K562 (cell line): ENCODE measurements around the gene PTPRB. TPM values are rescaled to one million over a fixed set of nuclear protein-coding genes. Genes with fewer than 3 reads are reported as not detected.

Experiments
- ATF7 ChIP-seq: fragments of 450-650 bp; IDR thresholded peaks from 2 replicates; pipeline ENCODE4 v1.7.1; 2014; ENCODE audit warnings: mild to moderate bottlenecking, moderate library complexity
- CBX1 ChIP-seq: sonication (generic); IDR thresholded peaks from 2 replicates; pipeline ENCODE4 v1.6.1; 2016; ENCODE audit warnings: antibody characterized with exemption, low read depth, mild to moderate bottlenecking
- CEBPG ChIP-seq, 3 experiments: fragments of 200-800 bp in 1 of 3; sonication (Bioruptor generic) in 1 of 3; sonication (generic) in 1 of 3; formaldehyde crosslinking in 1 of 3; IDR thresholded peaks in 2 of 3; conservative IDR thresholded peaks in 1 of 3; 2 replicates each; pipeline versions ENCODE4 v1.6.1 to v1.8.0; 2016 to 2022; ENCODE audit warnings: missing compliant biosample characterization in 2 of 3, missing genetic modification characterization in 2 of 3, mild to moderate bottlenecking in 1 of 3, missing genetic modification reagents in 1 of 3
- DIDO1 ChIP-seq: fragments of 450-650 bp; IDR thresholded peaks from 2 replicates; pipeline ENCODE4 v1.6.1; 2016; ENCODE audit warnings: low read depth, missing biosample characterization, missing genetic modification characterization
- DNMT1 ChIP-seq: fragments of 450-650 bp; IDR thresholded peaks from 2 replicates; pipeline ENCODE4 v1.6.1; 2016; ENCODE audit warnings: antibody characterized with exemption, mild to moderate bottlenecking
- MYC ChIP-seq, 2 experiments: fragments of 250-450 bp in 1 of 2; sonication (Bioruptor Pico) in 1 of 2; IDR thresholded peaks; 2 replicates each; pipeline versions ENCODE4 v1.5.1 to v1.6.1; 2012 to 2021; ENCODE audit warnings: low read depth in 2 of 2, borderline replicate concordance in 1 of 2, improper control_type of control experiment in 1 of 2, low read length in 1 of 2, mild to moderate bottlenecking in 1 of 2, moderate library complexity in 1 of 2
- ZNF175 ChIP-seq: fragments of 200-800 bp; sonication (Bioruptor generic); IDR thresholded peaks from 2 replicates; pipeline ENCODE4 v1.6.1; 2016; ENCODE audit warnings: low read depth, mild to moderate bottlenecking, missing genetic modification characterization, missing compliant biosample characterization
- ZNF384 ChIP-seq: IDR thresholded peaks from 2 replicates; pipeline ENCODE4 v1.6.1; 2012; ENCODE audit warnings: low read depth, low read length, improper control_type of control experiment
- polyA plus RNA-seq, 8 experiments: library from polyadenylated mRNA; depleted of rRNA in 4 of 8; stranded (reverse) in 5 of 8; unstranded in 3 of 8; fragments of >200 nt; fragmentation: Nextera tagmentation in 2 of 8; fragmentation: Illumina TruSeq in 1 of 8; extraction: Ambion mirVana in 2 of 8; extraction: Trizol in 1 of 8; gene quantifications; 2 replicates each; pipeline versions ENCODE4 v1.2.1 to v1.2.3, GENCODE V29; 2011 to 2014; ENCODE audit warnings: inconsistent platforms in 1 of 8, missing spikeins in 1 of 8
- total RNA-seq, 7 experiments: library from RNA; depleted of rRNA in 6 of 7; stranded (reverse); fragments of >200 nt in 6 of 7; fragmentation: Illumina TruSeq in 2 of 7; extraction: Trizol in 2 of 7; gene quantifications; 2 replicates each; pipeline versions ENCODE4 v1.2.1 to v1.2.3, GENCODE V29; 2011 to 2021; ENCODE audit warnings: low replicate concordance in 1 of 7
- TF ChIP-seq, protein P1 (sequence below): IDR thresholded peaks from 2 replicates; pipeline ENCODE4 v1.6.1; 2016; ENCODE audit warnings: missing genetic modification characterization, missing compliant biosample characterization
- TF ChIP-seq, protein P2 (sequence below): fragments of 450-650 bp; IDR thresholded peaks from 2 replicates; pipeline ENCODE4 v1.6.1; 2016; ENCODE audit warnings: mild to moderate bottlenecking, moderate library complexity
- TF ChIP-seq, protein P3 (sequence below), 2 experiments: fragments of 450-650 bp in 1 of 2; sonication (generic) in 1 of 2; formaldehyde crosslinking in 1 of 2; IDR thresholded peaks in 1 of 2; conservative IDR thresholded peaks in 1 of 2; 2 replicates each; pipeline versions ENCODE4 v1.6.1 to v1.8.1; 2016 to 2023; ENCODE audit warnings: mild to moderate bottlenecking in 2 of 2, moderate library complexity in 2 of 2, inconsistent platforms in 1 of 2, missing genetic modification reagents in 1 of 2

The PTPRB gene
- total and polyA plus RNA-seq, 9 of the 15 experiments (the other 6 are each of a cell fraction or from before 2014, with no cell fraction given): 0.46 to 5.9 (median 3.1) TPM

- TF ChIP-seq, protein P1, sequence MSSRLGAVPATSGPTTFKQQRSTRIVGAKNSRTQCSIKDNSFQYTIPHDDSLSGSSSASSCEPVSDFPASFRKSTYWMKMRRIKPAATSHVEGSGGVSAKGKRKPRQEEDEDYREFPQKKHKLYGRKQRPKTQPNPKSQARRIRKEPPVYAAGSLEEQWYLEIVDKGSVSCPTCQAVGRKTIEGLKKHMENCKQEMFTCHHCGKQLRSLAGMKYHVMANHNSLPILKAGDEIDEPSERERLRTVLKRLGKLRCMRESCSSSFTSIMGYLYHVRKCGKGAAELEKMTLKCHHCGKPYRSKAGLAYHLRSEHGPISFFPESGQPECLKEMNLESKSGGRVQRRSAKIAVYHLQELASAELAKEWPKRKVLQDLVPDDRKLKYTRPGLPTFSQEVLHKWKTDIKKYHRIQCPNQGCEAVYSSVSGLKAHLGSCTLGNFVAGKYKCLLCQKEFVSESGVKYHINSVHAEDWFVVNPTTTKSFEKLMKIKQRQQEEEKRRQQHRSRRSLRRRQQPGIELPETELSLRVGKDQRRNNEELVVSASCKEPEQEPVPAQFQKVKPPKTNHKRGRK (tag): peak; percentile 22; the same call in 1 of the 2 replicates
- TF ChIP-seq ZNF175 (CRISPR knock-in tag) (peak; percentile 85), CBX1 (no peak), DNMT1 (no peak), DIDO1 (tag) (no peak), ZNF384 (peak; percentile 82), CEBPG (CRISPR knock-in tag; IDR thresholded peaks at IDR 0.05) (peak; percentile 79), CEBPG (tag; conservative IDR thresholded peaks at IDR 0.05 in 1 of 2, IDR thresholded peaks at IDR 0.05 in 1 of 2) (peak; percentile 84 to 97), ATF7 (peak; percentile 61; the same call in 1 of the 2 replicates), MYC (IDR thresholded peaks at IDR 0.05; ENCODE audit: low read depth, low read length) (peak; percentile 69), MYC (CRISPR knock-in tag; IDR thresholded peaks at IDR 0.05; ENCODE audit: borderline replicate concordance, low read depth) (no peak)
- TF ChIP-seq, protein P2, sequence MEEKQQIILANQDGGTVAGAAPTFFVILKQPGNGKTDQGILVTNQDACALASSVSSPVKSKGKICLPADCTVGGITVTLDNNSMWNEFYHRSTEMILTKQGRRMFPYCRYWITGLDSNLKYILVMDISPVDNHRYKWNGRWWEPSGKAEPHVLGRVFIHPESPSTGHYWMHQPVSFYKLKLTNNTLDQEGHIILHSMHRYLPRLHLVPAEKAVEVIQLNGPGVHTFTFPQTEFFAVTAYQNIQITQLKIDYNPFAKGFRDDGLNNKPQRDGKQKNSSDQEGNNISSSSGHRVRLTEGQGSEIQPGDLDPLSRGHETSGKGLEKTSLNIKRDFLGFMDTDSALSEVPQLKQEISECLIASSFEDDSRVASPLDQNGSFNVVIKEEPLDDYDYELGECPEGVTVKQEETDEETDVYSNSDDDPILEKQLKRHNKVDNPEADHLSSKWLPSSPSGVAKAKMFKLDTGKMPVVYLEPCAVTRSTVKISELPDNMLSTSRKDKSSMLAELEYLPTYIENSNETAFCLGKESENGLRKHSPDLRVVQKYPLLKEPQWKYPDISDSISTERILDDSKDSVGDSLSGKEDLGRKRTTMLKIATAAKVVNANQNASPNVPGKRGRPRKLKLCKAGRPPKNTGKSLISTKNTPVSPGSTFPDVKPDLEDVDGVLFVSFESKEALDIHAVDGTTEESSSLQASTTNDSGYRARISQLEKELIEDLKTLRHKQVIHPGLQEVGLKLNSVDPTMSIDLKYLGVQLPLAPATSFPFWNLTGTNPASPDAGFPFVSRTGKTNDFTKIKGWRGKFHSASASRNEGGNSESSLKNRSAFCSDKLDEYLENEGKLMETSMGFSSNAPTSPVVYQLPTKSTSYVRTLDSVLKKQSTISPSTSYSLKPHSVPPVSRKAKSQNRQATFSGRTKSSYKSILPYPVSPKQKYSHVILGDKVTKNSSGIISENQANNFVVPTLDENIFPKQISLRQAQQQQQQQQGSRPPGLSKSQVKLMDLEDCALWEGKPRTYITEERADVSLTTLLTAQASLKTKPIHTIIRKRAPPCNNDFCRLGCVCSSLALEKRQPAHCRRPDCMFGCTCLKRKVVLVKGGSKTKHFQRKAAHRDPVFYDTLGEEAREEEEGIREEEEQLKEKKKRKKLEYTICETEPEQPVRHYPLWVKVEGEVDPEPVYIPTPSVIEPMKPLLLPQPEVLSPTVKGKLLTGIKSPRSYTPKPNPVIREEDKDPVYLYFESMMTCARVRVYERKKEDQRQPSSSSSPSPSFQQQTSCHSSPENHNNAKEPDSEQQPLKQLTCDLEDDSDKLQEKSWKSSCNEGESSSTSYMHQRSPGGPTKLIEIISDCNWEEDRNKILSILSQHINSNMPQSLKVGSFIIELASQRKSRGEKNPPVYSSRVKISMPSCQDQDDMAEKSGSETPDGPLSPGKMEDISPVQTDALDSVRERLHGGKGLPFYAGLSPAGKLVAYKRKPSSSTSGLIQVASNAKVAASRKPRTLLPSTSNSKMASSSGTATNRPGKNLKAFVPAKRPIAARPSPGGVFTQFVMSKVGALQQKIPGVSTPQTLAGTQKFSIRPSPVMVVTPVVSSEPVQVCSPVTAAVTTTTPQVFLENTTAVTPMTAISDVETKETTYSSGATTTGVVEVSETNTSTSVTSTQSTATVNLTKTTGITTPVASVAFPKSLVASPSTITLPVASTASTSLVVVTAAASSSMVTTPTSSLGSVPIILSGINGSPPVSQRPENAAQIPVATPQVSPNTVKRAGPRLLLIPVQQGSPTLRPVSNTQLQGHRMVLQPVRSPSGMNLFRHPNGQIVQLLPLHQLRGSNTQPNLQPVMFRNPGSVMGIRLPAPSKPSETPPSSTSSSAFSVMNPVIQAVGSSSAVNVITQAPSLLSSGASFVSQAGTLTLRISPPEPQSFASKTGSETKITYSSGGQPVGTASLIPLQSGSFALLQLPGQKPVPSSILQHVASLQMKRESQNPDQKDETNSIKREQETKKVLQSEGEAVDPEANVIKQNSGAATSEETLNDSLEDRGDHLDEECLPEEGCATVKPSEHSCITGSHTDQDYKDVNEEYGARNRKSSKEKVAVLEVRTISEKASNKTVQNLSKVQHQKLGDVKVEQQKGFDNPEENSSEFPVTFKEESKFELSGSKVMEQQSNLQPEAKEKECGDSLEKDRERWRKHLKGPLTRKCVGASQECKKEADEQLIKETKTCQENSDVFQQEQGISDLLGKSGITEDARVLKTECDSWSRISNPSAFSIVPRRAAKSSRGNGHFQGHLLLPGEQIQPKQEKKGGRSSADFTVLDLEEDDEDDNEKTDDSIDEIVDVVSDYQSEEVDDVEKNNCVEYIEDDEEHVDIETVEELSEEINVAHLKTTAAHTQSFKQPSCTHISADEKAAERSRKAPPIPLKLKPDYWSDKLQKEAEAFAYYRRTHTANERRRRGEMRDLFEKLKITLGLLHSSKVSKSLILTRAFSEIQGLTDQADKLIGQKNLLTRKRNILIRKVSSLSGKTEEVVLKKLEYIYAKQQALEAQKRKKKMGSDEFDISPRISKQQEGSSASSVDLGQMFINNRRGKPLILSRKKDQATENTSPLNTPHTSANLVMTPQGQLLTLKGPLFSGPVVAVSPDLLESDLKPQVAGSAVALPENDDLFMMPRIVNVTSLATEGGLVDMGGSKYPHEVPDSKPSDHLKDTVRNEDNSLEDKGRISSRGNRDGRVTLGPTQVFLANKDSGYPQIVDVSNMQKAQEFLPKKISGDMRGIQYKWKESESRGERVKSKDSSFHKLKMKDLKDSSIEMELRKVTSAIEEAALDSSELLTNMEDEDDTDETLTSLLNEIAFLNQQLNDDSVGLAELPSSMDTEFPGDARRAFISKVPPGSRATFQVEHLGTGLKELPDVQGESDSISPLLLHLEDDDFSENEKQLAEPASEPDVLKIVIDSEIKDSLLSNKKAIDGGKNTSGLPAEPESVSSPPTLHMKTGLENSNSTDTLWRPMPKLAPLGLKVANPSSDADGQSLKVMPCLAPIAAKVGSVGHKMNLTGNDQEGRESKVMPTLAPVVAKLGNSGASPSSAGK: peak; percentile 73
- TF ChIP-seq, protein P3, sequence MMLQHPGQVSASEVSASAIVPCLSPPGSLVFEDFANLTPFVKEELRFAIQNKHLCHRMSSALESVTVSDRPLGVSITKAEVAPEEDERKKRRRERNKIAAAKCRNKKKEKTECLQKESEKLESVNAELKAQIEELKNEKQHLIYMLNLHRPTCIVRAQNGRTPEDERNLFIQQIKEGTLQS (IDR thresholded peaks at IDR 0.05): peak; percentile 86
- TF ChIP-seq, protein P3 (CRISPR knock-in tag; conservative IDR thresholded peaks at IDR 0.05): no peak
These were observed 46.5 kb downstream of the PTPRB start (continued) for GRCh38 chr12:70590549-70591226.
